HPDE6-E6E7 (cell line): ENCODE results near the gene PHAX.
"Not testable (repeated sequence)": the region's sequence is repeated elsewhere in the genome, so short reads cannot be mapped to it uniquely, and the experiment has no call there.

ENCODE experiments used
- DNase-seq: peaks from one replicate; pipeline ENCODE4 v3.0.0; 2011; ENCODE audit warnings: missing footprints; ENCODE audit errors: extremely low spot score

The PHAX gene, protein sequence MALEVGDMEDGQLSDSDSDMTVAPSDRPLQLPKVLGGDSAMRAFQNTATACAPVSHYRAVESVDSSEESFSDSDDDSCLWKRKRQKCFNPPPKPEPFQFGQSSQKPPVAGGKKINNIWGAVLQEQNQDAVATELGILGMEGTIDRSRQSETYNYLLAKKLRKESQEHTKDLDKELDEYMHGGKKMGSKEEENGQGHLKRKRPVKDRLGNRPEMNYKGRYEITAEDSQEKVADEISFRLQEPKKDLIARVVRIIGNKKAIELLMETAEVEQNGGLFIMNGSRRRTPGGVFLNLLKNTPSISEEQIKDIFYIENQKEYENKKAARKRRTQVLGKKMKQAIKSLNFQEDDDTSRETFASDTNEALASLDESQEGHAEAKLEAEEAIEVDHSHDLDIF

DNA sequence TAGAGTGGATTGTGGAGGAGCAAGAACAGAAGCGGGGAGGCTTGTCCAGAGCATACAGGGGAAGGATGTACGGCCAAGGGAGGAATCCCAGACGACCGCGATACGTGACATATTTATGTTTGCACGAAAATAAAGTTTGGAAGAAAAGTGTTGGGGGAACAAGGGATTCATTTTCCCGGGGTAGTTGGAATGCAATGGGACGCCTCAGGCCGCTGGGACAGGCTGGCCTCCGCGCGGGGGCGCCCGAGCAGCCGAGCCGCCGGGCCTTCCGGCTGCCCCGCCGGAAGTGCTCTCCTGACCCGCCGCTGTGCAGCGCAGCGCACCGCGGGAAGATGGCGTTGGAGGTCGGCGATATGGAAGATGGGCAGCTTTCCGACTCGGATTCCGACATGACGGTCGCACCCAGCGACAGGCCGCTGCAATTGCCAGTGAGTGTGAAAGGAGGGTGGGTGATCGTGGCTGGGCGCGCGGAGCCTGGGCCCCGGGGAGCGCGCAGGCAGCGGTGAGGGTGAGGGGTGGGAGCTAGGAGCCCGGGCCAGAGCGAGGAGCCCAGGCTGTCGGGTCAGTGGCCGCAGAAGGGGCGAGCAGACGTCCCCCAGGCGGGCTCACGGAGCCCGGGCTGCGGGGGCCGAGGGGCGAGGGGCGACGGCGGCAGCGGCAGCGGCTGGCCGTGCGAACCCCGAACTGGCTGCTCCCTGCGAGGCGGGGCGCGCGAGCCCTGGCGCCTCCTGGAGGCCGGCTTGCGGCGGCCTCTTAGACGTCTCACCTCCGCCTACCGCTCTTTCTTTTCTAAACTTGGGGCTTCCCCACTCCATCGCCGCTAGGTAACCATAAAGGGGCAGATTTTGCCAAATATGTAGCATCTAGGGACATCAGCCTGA, at the start of gene PHAX:
PHAX (plus strand) TSS at position 317 of the 881 bp plus-strand sequence; CDS start at position 333, 16 bp downstream.
- peak; percentile 60 for DNase-seq

DNA sequence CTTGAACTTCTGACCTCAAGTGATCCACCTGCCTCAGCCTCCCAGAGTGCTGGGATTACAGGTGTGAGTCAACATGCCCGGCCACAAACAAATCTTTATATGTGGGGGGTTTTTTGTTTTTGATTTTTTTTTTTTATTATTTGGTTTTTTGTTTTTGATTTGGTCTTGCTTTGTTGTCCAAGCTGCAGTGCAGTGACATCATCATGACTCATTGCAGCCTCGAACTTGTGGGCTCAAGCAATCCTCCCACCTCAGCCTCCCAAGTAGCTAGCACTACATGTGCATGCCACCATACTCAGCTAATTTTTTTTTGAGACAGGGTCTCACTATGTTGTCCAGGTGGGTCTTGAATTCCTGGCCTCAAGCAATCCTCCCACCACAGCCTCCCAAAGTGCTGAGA, 48.1 kb upstream of the PHAX start:
- DNase-seq, result no peak

DNA sequence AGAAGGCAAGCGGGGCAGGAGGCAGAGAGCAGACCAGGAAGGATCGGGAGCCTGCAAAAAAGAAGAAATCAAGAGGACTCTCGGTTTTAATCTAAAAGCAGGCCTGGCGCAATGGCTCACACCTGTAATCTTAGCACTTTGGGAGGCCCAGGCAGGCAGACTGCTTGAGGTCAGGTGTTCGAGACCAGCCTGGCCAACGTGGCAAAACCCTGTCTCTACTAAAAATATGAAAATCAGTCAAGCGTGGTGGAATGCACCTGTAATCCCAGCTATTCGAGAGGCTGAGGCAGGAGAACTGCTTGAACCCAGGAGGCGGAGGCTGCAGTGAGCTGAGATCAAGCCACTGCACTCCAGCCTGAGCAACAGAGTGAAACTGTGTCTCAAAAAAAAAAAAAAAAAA, 45.6 kb upstream of the PHAX start:
- not testable (repeated sequence) for DNase-seq

DNA sequence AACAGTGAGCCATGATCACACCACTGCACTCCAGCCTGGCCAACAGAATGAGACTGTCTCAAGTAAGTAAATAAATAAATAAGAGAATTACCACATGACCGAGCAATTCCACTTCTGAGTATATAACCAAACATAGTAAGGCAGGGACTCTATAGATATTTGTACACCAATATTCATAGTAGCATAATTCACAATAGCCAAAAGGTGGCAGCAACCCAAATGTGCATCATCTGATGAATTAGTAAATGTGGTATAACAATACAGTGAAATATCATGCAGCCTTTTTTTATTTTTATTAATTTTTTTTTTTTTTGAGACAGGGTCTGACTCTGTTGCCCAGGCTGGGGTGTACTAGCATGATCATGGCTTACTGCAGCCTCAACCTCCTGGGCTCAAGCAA, 38.8 kb upstream of the PHAX start:
- DNase-seq, result no peak

DNA sequence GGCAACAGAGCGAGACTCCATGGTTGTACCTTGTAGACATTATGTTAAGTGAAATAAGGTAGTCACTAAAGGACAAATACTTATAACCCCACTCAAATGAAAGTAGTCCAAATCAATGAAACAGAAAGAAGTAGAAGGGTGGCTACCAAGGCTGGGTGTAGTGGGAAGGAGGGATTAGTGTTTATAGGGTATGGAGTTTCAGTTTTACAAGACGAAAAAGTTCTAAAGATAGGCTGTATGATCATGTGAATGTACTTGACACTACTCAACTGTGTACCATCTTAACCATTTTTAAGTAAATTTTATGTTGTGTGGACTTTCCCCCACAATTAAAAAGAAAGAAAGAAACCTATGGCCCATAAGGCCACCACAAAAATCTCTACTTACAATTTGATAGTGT, 37.9 kb upstream of the PHAX start:
- DNase-seq, result no peak

DNA sequence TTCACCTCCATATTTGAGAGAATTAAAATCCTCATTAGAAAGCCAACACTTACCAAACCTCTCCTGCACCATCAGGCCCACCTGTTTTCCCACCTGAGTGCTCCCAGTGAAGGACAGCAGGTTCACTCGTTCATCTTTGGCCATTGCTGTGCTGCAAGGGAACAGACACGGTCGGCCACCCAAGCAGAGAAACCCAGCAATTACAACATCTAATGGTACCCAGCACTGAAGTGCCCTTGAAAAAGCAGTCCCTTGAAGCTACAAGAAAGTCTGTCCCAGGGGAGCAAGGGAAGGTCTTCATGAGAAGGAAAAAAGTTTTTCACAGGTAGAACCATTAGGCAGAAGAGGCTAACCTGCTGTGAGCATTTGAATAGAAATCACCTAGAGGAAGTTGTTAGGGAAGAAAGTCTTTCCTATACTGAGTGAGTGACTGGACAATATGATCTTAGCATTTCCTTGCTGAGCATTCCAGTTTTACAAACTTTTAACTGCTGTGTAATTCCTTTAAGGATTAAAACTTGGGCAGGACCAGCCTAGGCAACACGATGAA, 32.5 kb upstream of the PHAX start:
- no peak for DNase-seq

DNA sequence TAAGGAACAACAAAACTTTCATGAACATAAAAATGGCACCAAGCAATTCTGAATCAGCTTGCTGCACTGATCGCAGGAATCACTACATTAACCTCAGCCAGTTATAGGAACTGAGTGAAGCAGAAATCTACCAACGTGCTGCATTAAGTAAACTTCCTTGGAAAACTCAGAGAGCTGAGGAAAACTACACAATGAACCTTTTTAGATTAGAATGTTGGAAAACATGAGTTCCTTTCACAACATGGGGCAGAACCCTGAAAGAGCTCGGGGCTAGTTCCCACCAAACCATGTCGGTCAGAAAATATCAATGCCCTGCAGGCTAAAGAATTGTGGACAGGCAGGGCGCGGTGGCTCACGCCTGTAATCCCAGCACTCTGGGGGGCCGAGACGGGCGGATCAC, 25.1 kb upstream of the PHAX start:
- DNase-seq, result no peak

DNA sequence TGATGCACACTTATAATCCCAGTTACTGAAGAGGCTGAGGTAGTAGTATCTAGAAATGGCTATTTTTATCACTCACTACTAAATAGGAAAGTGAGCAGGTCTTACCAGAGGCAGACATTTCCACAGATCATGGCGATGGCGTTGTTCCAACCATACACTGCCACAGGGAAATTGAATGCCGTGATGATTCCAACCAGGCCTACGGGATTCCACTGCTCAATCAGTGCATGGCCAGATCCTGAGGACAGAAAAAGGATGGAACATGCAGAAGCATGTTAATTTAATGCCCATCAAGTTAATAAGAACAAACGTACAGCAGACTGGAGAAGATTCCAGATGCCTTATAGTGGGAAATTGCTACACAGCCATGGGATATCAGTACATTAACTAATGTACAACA, 23.8 kb upstream of the PHAX start:
- no peak for DNase-seq

DNA sequence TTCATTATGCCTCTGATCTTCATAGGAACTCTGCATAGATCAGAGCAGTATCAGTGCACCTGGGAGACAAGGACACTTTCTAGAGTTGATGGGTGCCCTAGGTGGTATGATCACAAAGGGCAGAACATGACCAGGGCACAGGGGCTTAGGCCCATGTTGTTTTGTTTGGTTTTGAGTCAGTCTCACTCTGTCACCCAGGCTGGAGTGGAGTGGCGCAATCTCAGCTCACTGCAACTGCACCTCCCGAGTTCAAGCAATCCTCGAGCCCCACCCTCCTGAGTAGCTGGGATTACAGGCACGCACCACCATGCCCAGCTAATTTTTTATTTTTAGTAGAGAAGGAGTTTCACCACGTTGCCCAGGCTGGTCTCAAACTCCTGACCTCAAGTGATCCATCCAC, 23.3 kb upstream of the PHAX start:
- DNase-seq, result no peak

DNA sequence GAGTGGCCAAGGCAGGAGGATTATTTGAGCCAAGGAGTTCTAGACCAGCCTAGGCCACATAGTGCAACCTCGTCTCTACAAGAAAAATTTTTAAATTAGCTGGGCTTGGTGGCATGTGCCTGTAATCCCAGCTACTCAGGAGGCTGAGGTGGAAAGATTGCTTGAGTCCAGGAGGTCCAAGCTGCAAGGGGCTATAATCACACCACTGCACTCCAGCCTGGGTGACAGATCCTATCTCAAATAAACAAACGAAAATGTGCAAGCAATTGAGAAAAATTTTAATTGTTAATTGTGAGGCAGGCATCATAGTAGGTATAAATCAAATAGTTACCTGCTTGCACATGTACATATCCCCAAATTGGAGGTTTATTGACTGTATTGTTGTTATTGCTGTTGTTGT, 21.0 kb upstream of the PHAX start:
- DNase-seq, result no peak

DNA sequence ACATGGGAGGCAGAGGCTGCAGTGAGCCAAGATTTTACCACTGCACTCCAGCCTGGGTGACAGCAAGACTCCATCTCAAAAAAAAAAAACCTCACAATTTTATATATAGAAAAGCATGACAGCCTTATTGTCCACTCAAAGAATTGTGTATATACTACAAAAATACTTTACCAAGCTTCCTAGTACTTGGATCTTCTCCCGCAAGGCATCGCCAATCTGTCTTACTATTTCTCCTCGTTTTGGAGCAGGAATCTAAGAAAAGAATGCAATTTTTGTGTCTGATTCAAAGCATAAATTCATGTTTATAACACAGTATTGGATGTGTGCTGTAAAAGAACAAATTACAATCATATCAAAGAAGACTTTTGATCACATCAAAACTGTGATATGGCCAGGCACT, 17.0 kb upstream of the PHAX start:
- DNase-seq, result no peak

DNA sequence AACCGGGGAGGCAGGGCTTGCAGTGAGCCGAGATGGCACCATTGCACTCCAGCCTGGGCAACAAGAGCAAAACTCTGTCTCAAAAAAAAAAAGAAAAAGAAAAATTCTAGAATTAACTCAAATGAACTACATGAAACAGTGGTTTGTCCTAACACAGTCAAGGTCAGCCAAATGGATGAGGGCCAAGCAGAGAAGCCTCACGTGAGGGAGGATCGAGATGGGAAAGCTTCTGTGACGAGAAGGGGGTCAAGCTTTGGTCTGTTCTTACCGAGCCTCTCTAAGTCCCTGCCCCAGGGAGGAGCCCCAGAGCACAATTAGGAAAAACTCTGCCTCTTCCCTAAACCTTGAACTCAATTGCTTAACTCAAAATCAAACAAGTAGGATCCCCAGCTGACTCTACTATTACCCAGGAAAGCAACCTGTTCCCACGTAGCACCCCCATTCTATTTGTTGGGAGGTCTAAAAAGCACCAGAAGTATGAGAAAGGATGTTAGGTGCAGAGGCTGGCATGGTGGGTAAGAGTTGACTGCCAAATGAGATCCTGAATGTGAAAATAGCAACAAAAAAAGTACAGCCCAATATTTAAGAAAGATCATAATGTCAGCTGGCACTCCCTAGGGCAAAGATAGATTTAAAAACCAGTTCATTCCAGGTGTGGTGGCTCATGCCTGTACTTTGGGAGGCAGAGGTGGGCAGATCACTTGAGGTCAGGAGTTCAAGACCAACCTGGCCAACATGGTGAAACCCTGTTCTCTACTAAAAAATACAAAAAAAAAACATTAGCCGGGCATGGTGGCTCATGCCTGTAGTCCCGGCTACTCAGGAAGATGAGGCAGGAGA, 13.0 kb upstream of the PHAX start:
- DNase-seq, result no peak

DNA sequence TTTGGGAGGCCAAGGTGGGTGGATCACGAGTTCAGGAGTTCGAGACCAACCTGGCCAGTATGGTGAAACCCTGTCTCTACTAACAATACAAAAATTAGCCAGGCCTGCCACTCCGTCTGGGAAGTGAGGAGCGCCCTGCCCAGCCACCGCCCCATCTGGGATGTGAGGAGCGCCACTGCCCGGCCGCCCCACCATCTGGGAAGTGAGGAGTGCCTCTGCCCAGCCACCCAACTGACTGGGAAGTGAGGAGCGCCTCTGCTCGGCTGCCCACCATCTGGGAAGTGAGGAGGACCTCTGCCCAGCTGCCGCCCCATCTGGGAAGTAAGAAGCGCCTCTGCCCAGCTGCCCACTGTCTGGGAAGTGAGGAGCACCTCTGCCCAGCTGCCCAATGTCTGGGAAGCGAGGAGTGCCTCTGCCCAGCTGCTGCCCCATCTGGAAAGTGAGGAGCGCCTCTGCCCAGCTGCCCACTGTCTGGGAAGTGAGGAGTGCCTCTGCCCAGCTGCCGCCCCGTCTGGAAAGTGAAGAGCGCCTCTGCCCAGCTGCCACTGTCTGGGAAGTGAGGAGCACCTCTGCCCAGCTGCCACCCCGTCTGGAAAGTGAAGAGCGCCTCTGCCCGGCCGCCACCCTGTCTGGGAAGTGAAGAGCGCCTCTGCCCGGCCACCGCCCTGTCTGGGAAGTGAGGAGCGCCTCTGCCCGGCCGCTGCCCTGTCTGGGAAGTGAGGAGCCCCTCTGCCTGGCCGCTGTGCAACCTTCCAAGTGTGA, 11.0 kb upstream of the PHAX start:
- no peak for DNase-seq

DNA sequence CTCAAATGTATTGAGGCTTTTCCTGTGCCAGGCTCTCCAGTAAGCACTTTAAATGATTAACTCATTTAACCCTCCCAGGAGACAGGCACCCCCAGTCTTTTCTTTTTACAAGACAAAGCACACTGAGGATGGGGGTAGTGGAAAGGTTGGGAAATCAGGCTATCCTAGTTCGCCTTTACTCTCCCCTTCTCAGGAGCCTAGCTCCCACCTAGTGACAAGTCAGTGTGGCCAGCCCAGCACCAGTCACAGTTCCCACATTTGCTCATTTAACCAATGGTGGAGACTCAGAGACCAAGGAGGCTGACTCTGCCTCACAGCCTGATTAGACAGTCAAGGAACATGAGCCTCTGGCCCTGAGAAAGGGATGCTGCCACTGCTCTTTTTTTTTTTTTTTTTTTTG, 9.2 kb upstream of the PHAX start:
- DNase-seq, result no peak

DNA sequence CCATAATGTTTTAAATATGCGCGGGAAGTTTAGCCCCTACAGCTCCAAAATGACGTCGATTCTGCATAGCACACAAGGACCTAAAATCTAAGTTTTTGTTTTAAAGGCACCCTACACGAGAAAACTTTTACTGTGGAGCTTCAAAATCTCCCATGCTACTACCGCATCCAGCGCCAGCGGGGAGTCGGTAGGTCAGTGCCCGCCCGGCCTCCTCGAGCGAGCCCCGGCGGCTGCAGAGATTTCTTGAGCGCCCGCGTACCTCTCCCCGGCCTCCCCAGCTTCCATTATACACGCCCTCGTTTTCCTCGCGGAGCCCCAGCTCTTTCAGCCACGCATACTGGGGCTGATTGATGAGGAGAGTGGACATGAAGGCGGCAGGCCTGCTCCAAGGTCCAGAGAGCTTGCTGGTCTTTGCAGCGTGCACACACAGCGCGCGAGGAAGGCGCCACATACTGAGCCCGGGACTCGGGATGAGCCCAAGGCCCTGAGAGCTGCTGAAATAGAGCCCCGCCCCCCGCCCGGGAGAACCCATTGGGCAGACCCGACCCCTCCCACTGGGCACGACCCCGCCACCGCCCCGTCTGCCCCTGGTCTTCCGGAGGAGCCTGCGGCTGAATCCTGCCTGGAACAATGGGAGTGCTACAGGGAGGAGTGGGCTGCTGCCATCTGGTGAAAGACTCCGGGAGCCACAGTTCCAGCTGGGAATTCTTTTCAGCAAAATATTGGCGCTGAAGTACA, 5.8 kb upstream of the PHAX start, which contains the start of gene ALDH7A1:
ALDH7A1 (minus strand) TSS at position 472 of the 738 bp plus-strand sequence; CDS start at position 451, 21 bp downstream.
- DNase-seq, result peak; percentile 73

DNA sequence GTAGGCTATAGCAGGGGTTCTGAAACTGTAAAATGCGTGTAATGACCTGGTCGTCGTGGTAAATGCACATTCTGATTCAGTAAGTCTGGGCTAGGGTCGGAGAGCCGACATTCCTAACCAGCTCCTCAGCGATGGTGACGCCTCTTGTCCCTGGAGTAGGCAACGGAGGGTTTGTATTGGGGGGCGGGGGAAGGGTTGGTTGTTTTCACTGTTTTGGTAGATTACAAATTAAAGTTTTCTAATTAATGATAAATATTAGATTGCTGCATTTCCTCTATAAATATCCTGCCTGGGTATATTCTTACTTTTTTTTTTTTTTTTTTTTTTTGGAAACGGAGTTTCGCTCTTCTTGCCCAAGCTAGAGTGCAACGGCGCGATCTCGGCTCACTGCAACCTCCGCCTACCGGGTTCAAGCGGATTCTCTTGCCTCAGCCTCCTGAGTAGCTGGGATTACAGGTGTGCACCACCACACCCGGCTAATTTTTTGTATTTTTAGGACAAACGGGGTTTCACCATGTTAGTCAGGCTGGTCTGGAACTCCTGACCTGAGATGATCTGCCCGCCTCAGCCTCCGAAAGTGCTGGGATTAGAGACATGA, 5.2 kb upstream of the PHAX start:
- DNase-seq, result no peak

DNA sequence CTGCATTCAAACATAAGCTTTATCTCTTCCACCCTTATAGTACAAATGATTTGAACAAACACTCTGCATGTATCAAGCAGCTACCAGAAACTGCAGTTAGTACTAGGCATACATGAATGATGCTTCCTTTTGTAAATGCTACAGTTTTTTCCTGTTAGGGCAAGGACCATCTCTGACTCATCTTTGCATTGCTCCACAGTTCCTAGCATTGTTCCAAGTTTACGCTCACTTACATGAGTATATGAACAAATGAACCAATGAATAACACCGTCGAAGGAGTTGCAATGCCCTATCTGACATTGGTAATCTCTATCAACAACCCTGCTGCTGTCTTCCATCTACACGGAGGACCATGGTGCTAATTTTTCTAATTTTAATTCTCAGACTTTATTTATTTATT, 3.6 kb upstream of the PHAX start:
- peak; percentile 69 for DNase-seq

DNA sequence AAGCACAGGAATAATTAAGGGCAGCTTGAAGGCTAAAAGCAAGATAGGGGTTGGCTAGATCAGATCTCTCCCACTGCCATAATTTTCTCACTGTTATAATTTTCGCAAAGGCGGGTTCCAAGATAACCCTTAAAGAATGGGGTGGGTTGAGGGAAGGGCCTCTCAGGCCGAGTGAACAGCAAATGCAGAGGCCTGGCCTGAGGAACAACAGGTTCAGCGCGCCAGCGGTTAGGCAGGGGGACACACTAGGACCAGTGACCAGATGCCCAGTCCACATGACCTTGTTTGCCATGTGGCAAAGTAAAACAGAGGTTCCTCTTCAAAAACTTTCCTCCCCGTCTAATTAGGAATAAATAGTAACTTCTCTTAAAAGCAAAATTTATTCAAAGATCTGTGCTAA, 1.2 kb upstream of the PHAX start:
- DNase-seq, result no peak

DNA sequence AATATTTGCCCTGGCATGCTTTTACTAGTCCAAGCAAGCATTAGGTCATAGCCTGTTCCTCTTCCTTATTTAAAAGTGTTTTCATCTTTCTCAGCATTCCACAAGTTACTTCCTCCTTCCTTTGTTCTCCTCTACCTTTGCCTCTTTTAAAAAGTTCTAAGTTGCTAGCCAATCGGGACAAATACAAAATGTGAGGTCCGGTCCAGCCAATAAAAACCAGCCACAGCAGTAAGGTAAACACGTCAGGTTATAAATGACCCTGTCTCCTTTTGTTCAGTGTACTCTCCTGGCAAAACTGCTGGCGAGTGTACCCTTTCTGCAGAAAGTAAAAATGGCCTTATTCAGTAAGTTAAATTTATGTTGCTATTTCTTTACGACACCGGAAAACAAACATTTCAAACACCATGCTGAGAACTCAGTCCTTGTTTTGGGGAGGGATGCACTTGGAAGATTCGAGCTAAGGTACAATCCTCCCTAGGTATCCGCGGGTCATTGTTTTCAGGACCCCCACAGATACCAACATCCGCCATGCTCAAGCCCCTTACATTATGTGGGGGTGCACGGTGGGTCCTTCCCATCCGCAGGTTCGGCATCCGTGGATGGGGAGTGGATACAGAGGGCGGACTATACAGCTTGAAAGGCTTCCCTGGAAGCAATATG, 646 bp upstream of the PHAX start:
- not testable (repeated sequence) for DNase-seq
